NCI-H2196 treated with DMSO at 0.1 percent for 48 hours (cell line): ENCODE data around the gene NBAS.
"Not testable (repeated sequence)": the region's sequence is repeated elsewhere in the genome, so short reads cannot be mapped to it uniquely, and the experiment has no call there.

Source experiments
- DNase-seq: peaks from one replicate; lab custom pipeline; 2025; ENCODE audit not compliant: unreplicated experiment; lab: John Stamatoyannopoulos, UW

Gene NBAS

DNA sequence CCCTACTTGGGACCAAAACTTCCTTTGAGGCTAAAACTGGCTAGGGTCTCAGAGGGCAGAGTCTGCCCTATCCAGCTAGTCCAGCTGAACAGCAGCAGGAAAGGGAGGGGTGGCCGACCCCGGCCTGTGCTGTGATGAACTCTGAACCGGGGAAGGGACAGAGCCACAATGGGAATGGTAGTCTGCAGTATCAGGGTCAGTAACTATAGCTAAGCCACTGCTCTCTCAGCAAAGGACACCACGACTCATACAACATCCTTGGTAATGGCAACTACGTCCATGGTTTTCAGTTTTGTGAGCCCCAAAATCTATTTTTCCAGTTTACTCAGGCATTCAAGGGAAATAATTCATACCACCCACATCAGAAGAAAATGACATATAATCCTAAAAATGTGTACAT is 75.2 kb downstream of the NBAS start:
- no peak for DNase-seq

- DNase-seq, result no peak
Observed at GRCh38 chr2:15481000-15481399, 80.1 kb downstream of the NBAS start.

- DNase-seq, result no peak
Observed at GRCh38 chr2:15480552-15480951, 80.6 kb downstream of the NBAS start.

- DNase-seq, result no peak
Observed at GRCh38 chr2:15472876-15473275, 88.3 kb downstream of the NBAS start.

- DNase-seq, result no peak
Observed at GRCh38 chr2:15472133-15472532, 89.0 kb downstream of the NBAS start.

DNA sequence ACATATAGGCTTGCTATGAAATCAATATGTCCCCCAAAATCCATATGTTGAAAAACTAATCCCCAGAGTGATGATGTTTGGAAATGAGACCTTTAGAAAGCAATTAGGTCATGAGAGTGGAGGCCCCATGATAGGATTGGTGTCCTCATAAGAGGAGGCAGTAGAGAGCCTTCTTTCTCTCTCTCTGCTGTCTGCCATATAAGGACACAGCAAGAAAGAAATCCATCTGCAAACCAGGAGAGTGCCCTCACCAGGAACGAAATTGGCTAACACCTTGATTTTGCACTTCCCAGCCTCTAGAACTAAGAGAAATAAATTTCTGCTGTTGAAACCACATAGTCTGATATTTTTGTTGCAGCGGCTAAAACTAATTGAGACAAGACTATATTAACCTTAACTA is 89.5 kb downstream of the NBAS start:
- DNase-seq, result no peak

GRCh38 chr2:15460112-15460620 is 101.0 kb downstream of the NBAS start:
- DNase-seq, result no peak

DNA sequence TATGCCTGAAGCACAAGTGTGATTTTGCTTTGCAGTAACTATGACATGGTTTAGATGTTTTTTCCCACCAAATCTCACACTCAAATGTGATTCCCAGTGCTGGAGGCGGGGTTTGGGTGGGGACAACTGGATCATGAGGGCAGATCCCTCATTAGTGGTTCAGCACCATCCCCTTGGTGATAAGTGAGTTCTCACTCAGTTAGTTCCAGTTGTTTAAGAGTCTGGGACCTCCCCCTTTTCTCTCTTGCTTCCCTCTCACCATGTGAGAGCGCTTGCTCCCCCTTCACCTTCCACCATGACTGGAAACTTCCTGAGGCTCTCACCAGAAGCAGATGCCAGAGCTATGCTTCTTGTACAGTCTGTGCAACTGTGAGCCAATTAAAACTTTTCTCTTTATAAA is 102.9 kb downstream of the NBAS start:
- DNase-seq, result no peak

GRCh38 chr2:15457868-15458267 is 103.3 kb downstream of the NBAS start:
- no peak for DNase-seq

- DNase-seq, result no peak
Observed at GRCh38 chr2:15456352-15456751, 104.8 kb downstream of the NBAS start.

DNA sequence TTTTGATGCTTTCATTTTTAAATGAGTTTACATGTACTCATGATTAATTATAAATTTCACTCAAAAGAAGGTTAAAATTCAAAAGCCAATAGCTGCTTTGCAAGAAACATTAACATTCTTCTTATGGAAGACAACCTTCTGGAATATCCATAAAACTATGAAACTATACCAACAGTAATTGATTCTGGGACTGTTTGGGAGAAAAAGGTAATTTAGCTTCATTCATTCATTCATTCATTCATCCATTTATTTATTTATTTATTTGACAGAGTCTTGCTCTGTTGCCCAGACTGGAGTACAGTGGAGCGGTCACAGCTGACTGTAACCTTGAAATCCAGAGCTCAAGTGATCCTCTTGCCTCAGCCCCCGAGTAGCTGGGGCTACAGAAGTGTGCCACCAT is 110.3 kb downstream of the NBAS start:
- no peak for DNase-seq

DNA sequence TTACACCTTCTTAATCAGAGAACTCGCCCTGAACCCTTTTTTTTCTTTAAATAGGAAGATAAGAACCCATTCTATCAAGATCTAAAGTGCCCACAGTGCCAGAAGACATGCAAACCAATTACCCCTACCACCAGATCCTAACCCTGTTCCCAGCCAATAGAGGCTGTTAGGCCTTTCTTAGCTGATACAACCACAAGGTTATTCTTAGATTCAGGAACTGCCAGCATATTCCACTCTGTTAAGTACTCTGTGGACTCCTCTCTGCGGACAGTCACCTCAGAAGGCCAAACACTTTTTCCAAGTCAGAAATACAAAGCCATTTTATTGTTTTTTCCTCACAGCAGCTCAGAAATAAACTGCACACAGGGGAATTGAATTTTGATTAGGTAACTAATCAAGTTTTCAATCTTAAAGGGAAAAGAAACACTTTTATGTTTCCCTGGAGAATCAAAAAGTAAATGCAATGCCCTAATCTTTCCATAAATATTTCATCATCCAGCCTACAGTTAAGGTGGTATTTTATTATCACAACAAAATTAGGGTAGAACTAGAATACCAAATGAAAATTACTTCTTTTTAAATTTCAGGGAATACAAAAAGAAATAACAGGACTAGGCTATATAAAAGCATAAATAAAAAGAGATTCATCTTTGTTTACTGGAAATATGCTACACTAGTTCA is 111.4 kb downstream of the NBAS start:
- no peak for DNase-seq

DNA sequence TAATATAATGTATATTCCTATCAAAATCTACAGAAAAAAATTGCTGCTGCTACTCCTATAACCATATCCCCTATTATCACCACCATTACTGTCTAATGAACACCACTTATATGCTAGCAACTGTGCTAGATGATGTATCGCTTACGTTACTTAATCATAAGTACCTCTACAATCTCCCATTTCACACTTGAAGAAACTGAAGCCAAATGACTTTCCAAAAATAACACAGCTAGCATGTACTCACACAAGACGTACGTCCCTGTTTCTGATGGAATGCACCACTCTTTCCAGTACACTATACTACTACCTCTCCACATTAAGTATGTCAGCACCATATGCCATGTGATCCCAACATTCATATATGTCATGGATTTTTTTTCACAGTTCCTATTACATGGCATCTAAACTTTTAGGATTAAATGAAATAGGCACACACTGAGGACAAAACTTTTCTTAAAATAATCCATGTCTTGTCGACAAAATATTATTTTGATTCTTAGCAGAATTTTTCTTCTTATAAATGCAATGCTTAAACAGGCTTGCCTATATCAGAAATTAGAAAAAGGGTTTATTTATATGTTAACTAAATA is 112.8 kb downstream of the NBAS start:
- no peak for DNase-seq

DNA sequence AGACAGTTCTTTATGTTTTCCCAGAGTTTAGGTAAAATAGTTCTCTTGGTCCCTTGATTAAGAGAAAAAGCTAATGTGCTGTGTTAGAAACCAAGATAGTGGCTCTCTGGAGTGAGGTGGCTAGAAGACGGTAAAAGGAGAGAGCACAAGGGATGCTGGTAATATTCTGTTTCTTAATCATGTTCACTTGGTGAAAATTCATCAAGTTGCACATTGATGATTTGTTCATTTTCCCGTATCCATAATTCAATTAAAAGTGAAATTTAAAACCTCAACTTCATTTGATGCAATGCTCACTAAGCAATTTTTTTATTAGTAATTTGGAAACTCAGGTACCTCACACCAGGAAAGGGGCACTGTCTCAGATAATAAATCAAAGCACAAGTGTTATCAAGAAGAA is 113.8 kb downstream of the NBAS start:
- DNase-seq, result no peak

GRCh38 chr2:15446961-15447360 is 114.2 kb downstream of the NBAS start:
- DNase-seq, result no peak

- DNase-seq, result no peak
Observed at GRCh38 chr2:15445891-15446562, 115.1 kb downstream of the NBAS start.

GRCh38 chr2:15439768-15440524 is 121.2 kb downstream of the NBAS start:
- DNase-seq, result not testable (repeated sequence)

DNA sequence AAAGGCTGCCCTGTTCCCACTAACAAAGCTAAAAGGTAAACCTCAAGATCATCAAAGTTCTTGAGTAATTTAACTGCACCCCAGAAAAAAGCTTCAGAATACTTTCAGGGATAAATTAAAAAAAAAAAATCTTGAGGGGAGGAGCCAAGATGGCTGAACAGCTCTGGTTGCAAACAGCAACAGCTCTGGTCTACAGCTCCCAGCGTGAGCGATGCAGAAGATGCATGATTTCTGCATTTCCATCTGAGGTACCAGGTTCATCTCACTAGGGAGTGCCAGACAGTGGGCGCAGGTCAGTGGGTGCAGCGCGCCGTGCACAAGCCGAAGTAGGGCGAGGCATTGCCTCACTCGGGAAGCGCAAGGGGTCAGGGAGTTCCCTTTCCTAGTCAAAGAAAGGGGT is 121.8 kb downstream of the NBAS start:
- not testable (repeated sequence) for DNase-seq

DNA sequence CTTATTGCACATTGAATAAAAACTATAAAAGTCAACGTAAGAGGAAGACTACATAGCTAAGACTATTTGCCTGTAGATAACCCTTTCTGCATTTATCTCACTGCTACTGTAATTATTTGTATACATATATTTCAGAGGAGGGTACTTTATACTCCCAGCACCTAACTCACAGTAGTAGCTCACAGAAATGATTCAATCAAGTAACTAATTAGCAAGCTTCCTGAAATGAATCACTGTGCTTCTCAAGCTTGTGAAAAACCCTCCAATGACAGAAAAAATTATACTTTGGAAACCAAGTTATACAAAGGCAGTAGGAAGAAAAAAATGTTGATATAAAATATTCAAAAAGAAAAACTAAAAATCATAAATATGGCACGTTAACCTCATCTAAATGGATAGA is 124.9 kb downstream of the NBAS start:
- no peak for DNase-seq

DNA sequence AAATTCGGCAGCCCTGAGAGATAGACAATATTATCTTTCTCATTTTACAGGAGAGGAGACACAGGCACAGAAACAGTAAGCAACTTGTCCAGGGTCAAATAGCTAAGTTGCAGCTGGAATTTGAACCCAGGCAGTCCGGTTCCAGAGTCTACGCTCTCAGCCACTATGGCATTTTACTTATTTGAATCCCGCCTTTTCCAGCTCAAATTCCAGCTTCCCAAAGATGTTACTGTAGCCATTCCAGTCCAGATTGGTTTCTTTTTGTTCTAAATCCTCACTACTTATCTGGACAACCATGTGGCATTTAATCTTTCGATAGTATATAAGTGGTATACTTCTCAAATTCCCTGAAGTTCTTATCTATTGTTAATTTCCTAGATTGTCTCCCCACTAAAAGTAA is 125.7 kb downstream of the NBAS start:
- DNase-seq, result no peak

DNA sequence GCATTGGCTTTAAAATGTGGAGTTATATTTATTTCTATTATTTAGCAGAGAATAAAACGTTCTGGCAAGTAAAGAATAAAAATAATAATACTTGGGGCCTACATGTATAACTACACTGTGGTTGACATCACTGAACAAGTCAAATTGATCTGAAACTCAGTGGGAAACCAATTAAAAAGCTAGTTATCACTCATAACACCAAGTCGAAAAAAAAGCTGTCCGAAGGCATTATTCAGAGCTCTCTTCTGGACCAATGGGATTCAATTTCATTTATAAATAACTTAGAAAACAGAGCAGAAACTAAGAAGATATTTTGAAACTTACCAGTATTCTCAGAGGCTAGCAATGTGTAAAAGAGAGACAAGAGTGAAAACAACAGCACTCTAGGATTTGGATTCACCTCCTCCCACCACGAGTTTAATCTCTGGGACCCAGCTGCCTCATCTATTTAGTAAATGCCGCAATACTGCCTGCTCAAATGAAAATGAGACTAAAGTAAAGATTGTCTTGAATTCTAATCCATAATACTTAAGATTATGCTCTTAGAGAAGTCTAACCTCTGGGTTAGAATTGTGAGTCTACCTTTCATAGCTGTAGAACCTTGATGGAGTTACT is 128.4 kb downstream of the NBAS start:
- DNase-seq, result no peak
